Calu3 (cell line): ENCODE measurements around the gene EGFR. TPM values are rescaled to one million over a fixed set of nuclear protein-coding genes. Genes with fewer than 3 reads are reported as not detected.

ENCODE experiments used
- BruUV-seq: library from RNA; stranded (reverse); fragments of 400-500 nt; replicated peaks from 2 replicates; lab custom pipeline; 2021; lab: Mats Ljungman, UMichigan
- CTCF ChIA-PET: fragments of 300-600 bp; sonication (Branson Sonifier 250); formaldehyde crosslinking; loops from one replicate; lab custom pipeline; 2022; ENCODE audit warnings: antibody characterized with exemption; lab: Charles Lee
- DNase-seq: peaks from one replicate; pipeline ENCODE4 v3.0.0; 2022
- H3K27ac Mint-ChIP-seq: one replicate; pipeline ENCODE4 v1.8.0; 2022; ENCODE audit warnings: mixed read lengths; ENCODE audit not compliant: unreplicated experiment
- H3K27me3 Mint-ChIP-seq: one replicate; pipeline ENCODE4 v1.8.0; 2022; ENCODE audit warnings: mixed read lengths; ENCODE audit not compliant: unreplicated experiment
- H3K36me3 Mint-ChIP-seq: one replicate; pipeline ENCODE4 v1.8.0; 2022; ENCODE audit warnings: mild to moderate bottlenecking, moderate library complexity, mixed read lengths; ENCODE audit not compliant: insufficient read depth, unreplicated experiment
- H3K4me1 Mint-ChIP-seq: one replicate; pipeline ENCODE4 v1.8.0; 2022; ENCODE audit warnings: mild to moderate bottlenecking, low read depth, mixed read lengths; ENCODE audit not compliant: unreplicated experiment
- H3K4me3 Mint-ChIP-seq: one replicate; pipeline ENCODE4 v1.8.0; 2022; ENCODE audit warnings: mild to moderate bottlenecking, low read depth, moderate library complexity, mixed read lengths; ENCODE audit not compliant: unreplicated experiment
- H3K9me3 Mint-ChIP-seq: one replicate; pipeline ENCODE4 v1.8.0; 2022; ENCODE audit warnings: low read depth, mixed read lengths; ENCODE audit not compliant: unreplicated experiment
- CTCF ChIP-seq: fragments of 200-600 bp; IDR thresholded peaks from one replicate; pipeline ENCODE4 v1.8.0; 2022; ENCODE audit warnings: antibody characterized with exemption; ENCODE audit not compliant: unreplicated experiment
- intact Hi-C: fragments of 100-400 bp; cut with micrococcal nuclease; formaldehyde crosslinking; loops from one replicate; pipeline ENCODE4 v1.10.0; 2022; ENCODE audit not compliant: unreplicated experiment
- total RNA-seq: library from RNA; stranded (reverse); gene quantifications from 2 replicates; pipeline ENCODE4 v1.2.3, GENCODE V29; 2022

EGFR gene
- total RNA-seq, 1 experiment from 2014 or later, result 87.4 TPM

GRCh38 chr7:55056068-55056467 is 37.3 kb downstream of the EGFR start:
- intact Hi-C loops, result no loop called here
- Mint-ChIP-seq H3K27me3 (no peaks in the 10 kb centered on the region), H3K4me3 (no peak overlapping the region), H3K27ac (no peak overlapping the region), H3K9me3 (no peaks in the 10 kb centered on the region), H3K4me1 (peaks cover 33% of the 10 kb centered on the region), H3K36me3 (peaks cover 5% of the 10 kb centered on the region)
- no peak for DNase-seq
- BruUV-seq, result no TSS peak
- TF ChIP-seq CTCF, result no peak
- CTCF ChIA-PET, result interaction anchor here (1.5 kb wide), 1 partner anchor 36 kb away, joined by 3 read pairs; no protein-coding TSS in a partner anchor

- Mint-ChIP-seq H3K9me3 (no peaks in the 10 kb centered on the region), H3K27me3 (no peaks in the 10 kb centered on the region), H3K36me3 (peaks cover 7% of the 10 kb centered on the region), H3K27ac (peak overlapping the region; percentile 2), H3K4me1 (peaks cover 25% of the 10 kb centered on the region), H3K4me3 (no peak overlapping the region)
- no peak for TF ChIP-seq CTCF
- no TSS peak for BruUV-seq
- no peak for DNase-seq
- intact Hi-C loops, result no loop called here
- CTCF ChIA-PET, result interaction anchor here (1.5 kb wide), 1 partner anchor 37 kb away, joined by 3 read pairs; no protein-coding TSS in a partner anchor
Observed at GRCh38 chr7:55056577-55057480, 38.0 kb downstream of the EGFR start.

- H3K9me3 Mint-ChIP-seq, result no peaks in the 10 kb centered on the region
- no peak overlapping the region for H3K27ac Mint-ChIP-seq
- intact Hi-C loops, result no loop called here
- peaks cover 26% of the 10 kb centered on the region for H3K4me1 Mint-ChIP-seq
- no peaks in the 10 kb centered on the region for H3K27me3 Mint-ChIP-seq
- peaks cover 10% of the 10 kb centered on the region for H3K36me3 Mint-ChIP-seq
- no TSS peak for BruUV-seq
- CTCF ChIA-PET, result interaction anchor here (0.7 kb wide), 1 partner anchor 88 kb away, joined by 3 read pairs; no protein-coding TSS in a partner anchor
- no peak overlapping the region for H3K4me3 Mint-ChIP-seq
- no peak for DNase-seq
- TF ChIP-seq CTCF, result no peak
Observed at GRCh38 chr7:55058314-55058713, 39.5 kb downstream of the EGFR start.

GRCh38 chr7:55059021-55059420 is 40.2 kb downstream of the EGFR start:
- Mint-ChIP-seq H3K4me1 (peaks cover 33% of the 10 kb centered on the region), H3K27ac (no peak overlapping the region), H3K4me3 (no peak overlapping the region), H3K27me3 (no peaks in the 10 kb centered on the region), H3K9me3 (no peaks in the 10 kb centered on the region), H3K36me3 (peaks cover 10% of the 10 kb centered on the region)
- no peak for DNase-seq
- CTCF ChIA-PET, result no interaction called here
- no TSS peak for BruUV-seq
- no peak for TF ChIP-seq CTCF
- intact Hi-C loops, result no loop called here
